ENCODE results near the gene TAF7. TPM values are rescaled to one million over a fixed set of nuclear protein-coding genes. Genes with fewer than 3 reads are reported as not detected.
A peak's percentile ranks its signal among the peaks of the same experiment; 100 is the strongest.

TAF7 gene
- total and polyA plus RNA-seq, 9 of the 15 experiments (the other 6 are each of a cell fraction or from before 2014, with no cell fraction given) = 51.6 to 116 (median 73.3) TPM

DNA sequence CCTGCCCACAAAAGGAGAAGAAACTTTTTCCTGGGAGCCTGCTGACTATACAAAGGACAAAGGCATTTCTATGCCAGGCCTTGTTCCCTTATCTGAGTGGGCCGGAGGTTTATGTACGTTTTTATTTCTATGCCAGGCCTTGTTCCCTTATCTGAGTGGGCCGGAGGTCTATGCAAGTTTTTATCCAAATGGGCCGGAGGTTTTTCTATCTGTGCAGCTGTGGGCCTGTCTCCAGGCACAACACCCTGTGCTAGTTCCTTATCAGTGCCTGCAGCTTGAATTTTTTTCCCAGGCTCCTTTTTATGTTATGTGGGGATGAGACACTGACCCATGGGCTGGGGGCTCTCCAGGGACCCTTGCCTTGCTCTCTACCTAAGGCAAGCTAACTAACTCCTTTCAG, 22.2 kb downstream of the TAF7 start:
- WGBS (ENCODE audit: insufficient coverage, low coverage, missing lambda C conversion rate) = 0% methylated on average over 4 of the region's 4 CpGs
- peak; percentile 6 for FAIRE-seq
- TF ChIP-seq CC2D1A (IDR thresholded peaks at IDR 0.05) (peak; percentile 67; the same call in 1 of the 2 replicates), ZKSCAN8 (CRISPR knock-in tag; IDR thresholded peaks at IDR 0.05) (peak; percentile 67; the same call in 1 of the 2 replicates), TRIM24 (IDR thresholded peaks at IDR 0.05) (peak; percentile 88), HDGF (IDR thresholded peaks at IDR 0.05) (no peak), ZSCAN29 (IDR thresholded peaks at IDR 0.05) (peak; percentile 65), ZNF766 (CRISPR knock-in tag; conservative IDR thresholded peaks at IDR 0.05) (peak; percentile 70), KLF16 (IDR thresholded peaks at IDR 0.05) (peak; percentile 90), GTF2E2 (tag; IDR thresholded peaks at IDR 0.05) (no peak), GATAD2A (IDR thresholded peaks at IDR 0.05) (no peak), SMAD4 (CRISPR knock-in tag; conservative IDR thresholded peaks at IDR 0.05) (peak; percentile 87), KDM1A (IDR thresholded peaks at IDR 0.05) (peak; percentile 14 to 51; a peak in 1 of 4 replicates), MTA2 (IDR thresholded peaks at IDR 0.05; ENCODE audit: low read depth) (peak; percentile 81), SOX6 (IDR thresholded peaks at IDR 0.05) (peak; percentile 63; the same call in 1 of the 2 replicates), NCOA2 (IDR thresholded peaks at IDR 0.05; ENCODE audit: partially characterized antibody in 2 of 2) (no peak), KLF6 (CRISPR knock-in tag; IDR thresholded peaks at IDR 0.05; ENCODE audit: borderline replicate concordance) (no peak)
- TF ChIP-seq, protein P1, sequence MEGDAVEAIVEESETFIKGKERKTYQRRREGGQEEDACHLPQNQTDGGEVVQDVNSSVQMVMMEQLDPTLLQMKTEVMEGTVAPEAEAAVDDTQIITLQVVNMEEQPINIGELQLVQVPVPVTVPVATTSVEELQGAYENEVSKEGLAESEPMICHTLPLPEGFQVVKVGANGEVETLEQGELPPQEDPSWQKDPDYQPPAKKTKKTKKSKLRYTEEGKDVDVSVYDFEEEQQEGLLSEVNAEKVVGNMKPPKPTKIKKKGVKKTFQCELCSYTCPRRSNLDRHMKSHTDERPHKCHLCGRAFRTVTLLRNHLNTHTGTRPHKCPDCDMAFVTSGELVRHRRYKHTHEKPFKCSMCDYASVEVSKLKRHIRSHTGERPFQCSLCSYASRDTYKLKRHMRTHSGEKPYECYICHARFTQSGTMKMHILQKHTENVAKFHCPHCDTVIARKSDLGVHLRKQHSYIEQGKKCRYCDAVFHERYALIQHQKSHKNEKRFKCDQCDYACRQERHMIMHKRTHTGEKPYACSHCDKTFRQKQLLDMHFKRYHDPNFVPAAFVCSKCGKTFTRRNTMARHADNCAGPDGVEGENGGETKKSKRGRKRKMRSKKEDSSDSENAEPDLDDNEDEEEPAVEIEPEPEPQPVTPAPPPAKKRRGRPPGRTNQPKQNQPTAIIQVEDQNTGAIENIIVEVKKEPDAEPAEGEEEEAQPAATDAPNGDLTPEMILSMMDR (IDR thresholded peaks at IDR 0.05 in 2 of 3, conservative IDR thresholded peaks at IDR 0.05 in 1 of 3; ENCODE audit: insufficient read depth in 2 of 3, low read depth in 1 of 3, low read length in 3 of 3) = no peak
- TF ChIP-seq, protein P2, sequence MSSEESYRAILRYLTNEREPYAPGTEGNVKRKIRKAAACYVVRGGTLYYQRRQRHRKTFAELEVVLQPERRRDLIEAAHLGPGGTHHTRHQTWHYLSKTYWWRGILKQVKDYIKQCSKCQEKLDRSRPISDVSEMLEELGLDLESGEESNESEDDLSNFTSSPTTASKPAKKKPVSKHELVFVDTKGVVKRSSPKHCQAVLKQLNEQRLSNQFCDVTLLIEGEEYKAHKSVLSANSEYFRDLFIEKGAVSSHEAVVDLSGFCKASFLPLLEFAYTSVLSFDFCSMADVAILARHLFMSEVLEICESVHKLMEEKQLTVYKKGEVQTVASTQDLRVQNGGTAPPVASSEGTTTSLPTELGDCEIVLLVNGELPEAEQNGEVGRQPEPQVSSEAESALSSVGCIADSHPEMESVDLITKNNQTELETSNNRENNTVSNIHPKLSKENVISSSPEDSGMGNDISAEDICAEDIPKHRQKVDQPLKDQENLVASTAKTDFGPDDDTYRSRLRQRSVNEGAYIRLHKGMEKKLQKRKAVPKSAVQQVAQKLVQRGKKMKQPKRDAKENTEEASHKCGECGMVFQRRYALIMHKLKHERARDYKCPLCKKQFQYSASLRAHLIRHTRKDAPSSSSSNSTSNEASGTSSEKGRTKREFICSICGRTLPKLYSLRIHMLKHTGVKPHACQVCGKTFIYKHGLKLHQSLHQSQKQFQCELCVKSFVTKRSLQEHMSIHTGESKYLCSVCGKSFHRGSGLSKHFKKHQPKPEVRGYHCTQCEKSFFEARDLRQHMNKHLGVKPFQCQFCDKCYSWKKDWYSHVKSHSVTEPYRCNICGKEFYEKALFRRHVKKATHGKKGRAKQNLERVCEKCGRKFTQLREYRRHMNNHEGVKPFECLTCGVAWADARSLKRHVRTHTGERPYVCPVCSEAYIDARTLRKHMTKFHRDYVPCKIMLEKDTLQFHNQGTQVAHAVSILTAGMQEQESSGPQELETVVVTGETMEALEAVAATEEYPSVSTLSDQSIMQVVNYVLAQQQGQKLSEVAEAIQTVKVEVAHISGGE (CRISPR knock-in tag; IDR thresholded peaks at IDR 0.05) = 0 out of 6 replicates have a peak, but pooled peaks of 1 of the 3 experiments have one; percentile 29
- TF ChIP-seq, protein P3, sequence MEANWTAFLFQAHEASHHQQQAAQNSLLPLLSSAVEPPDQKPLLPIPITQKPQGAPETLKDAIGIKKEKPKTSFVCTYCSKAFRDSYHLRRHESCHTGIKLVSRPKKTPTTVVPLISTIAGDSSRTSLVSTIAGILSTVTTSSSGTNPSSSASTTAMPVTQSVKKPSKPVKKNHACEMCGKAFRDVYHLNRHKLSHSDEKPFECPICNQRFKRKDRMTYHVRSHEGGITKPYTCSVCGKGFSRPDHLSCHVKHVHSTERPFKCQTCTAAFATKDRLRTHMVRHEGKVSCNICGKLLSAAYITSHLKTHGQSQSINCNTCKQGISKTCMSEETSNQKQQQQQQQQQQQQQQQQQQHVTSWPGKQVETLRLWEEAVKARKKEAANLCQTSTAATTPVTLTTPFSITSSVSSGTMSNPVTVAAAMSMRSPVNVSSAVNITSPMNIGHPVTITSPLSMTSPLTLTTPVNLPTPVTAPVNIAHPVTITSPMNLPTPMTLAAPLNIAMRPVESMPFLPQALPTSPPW (CRISPR knock-in tag; IDR thresholded peaks at IDR 0.05) = peak; percentile 34; the same call in 1 of the 2 replicates

More for the DNA sequence above, 22.2 kb downstream of the TAF7 start:
- no peaks in the 10 kb centered on the region for H4K20me1 ChIP-seq (replicated peaks; ENCODE audit: control insufficient read depth, insufficient read depth, low read length)
- H3K36me3 ChIP-seq (ENCODE audit: control insufficient read depth, insufficient read depth, low read length) = no peaks in the 10 kb centered on the region
- in situ Hi-C loops (cut with MboI) = no loop called here
- H3K9ac ChIP-seq (ENCODE audit: insufficient read depth in 1 of 2, low read depth in 2 of 2, low read length in 2 of 2) = no peak overlapping the region
- intact Hi-C loops (cut with micrococcal nuclease) = no loop called here
- H3K79me2 ChIP-seq (ENCODE audit: control insufficient read depth, insufficient read depth, low read length) = no peaks in the 10 kb centered on the region
- POLR2A ChIA-PET = interaction anchor here (1.0 to 2.0 kb wide), 2 partner anchors 17 to 22 kb away, joined by 3 to 5 read pairs; partner anchors contain the start of gene TAF7
- peak overlapping the region; percentile 7; the same call in 1 of the 2 replicates for H3K4me2 ChIP-seq (ENCODE audit: insufficient read depth, low read length)
- ATAC-seq (peak; percentile 65), DNase-seq (ENCODE audit: extremely low read depth in 1 of 4, low spot score in 3 of 4) (peak in 2 of 4 experiments; percentile 48 to 51)
- no peaks in the 10 kb centered on the region for H3K9me1 ChIP-seq (ENCODE audit: control insufficient read depth, insufficient read depth, low read length)
- H2AFZ ChIP-seq (ENCODE audit: low read depth, low read length) = no peak overlapping the region
- no peak overlapping the region for H3K27ac ChIP-seq (ENCODE audit: extremely low read depth, low read depth, low read length)
- CTCF ChIA-PET (ENCODE audit: low intra/inter-chr PET ratio) = no interaction called here
- BruUV-seq (replicated peaks) = no TSS peak
- H3K4me1 ChIP-seq (replicated peaks in 1 of 2; ENCODE audit: control insufficient read depth in 2 of 2, insufficient read depth in 2 of 2, low read length in 2 of 2) = peaks cover 0 to 10% of the 10 kb centered on the region in 2 experiments; a peak in 2 of 5 replicates
- H3K27me3 ChIP-seq (ENCODE audit: control insufficient read depth in 2 of 2, insufficient read depth in 2 of 2, low read length in 2 of 2) = no peaks in the 10 kb centered on the region
- no peaks in the 10 kb centered on the region for H3K9me3 ChIP-seq (replicated peaks; ENCODE audit: control insufficient read depth, insufficient read depth, low read depth, low read length)
- H3K4me3 ChIP-seq = no peak overlapping the region
